Activated CD8-positive, alpha-beta T cell treated with anti-CD3 and anti-CD28 coated beads for 36 hours (primary cell): ENCODE data around the gene IRS1. TPM values are rescaled to one million over a fixed set of nuclear protein-coding genes. Genes with fewer than 3 reads are reported as not detected.
"Not testable (repeated sequence)": the region's sequence is repeated elsewhere in the genome, so short reads cannot be mapped to it uniquely, and the experiment has no call there.

ENCODE experiments used
- ATAC-seq: fragments of 200-7000 bp; cut with Tn5 transposase; one replicate; pipeline ENCODE4 v1.10.0; 2021; ENCODE audit warnings: mild to moderate bottlenecking, moderate library complexity
- CTCF ChIA-PET: fragments of 350-600 bp; sonication (Branson Sonifier 250); formaldehyde crosslinking; loops from one replicate; lab custom pipeline; 2021; ENCODE audit warnings: antibody characterized with exemption; lab: Charles Lee
- POLR2A ChIA-PET: fragments of 350-600 bp; sonication (Branson Sonifier 250); formaldehyde crosslinking; loops from one replicate; lab custom pipeline; 2021; ENCODE audit warnings: antibody characterized with exemption; lab: Charles Lee
- DNase-seq: peaks from one replicate; pipeline ENCODE4 v3.0.0-alpha.2; 2020
- H3K27ac Mint-ChIP-seq: one replicate; pipeline ENCODE4 v1.8.0; 2021; ENCODE audit warnings: mild to moderate bottlenecking, mixed read lengths
- H3K27me3 Mint-ChIP-seq: one replicate; pipeline ENCODE4 v1.8.0; 2021; ENCODE audit warnings: mixed read lengths
- H3K36me3 Mint-ChIP-seq: one replicate; pipeline ENCODE4 v1.8.0; 2021; ENCODE audit warnings: low read depth, mixed read lengths
- H3K4me1 Mint-ChIP-seq: one replicate; pipeline ENCODE4 v1.8.0; 2021; ENCODE audit warnings: low read depth, mixed read lengths
- H3K4me3 Mint-ChIP-seq: one replicate; pipeline ENCODE4 v1.8.0; 2021; ENCODE audit warnings: mild to moderate bottlenecking, moderate library complexity, mixed read lengths
- H3K9me3 Mint-ChIP-seq: one replicate; pipeline ENCODE4 v1.8.0; 2021; ENCODE audit warnings: mixed read lengths
- CTCF ChIP-seq: fragments of 200-600 bp; IDR thresholded peaks from one replicate; pipeline ENCODE4 v1.8.0; 2022; ENCODE audit warnings: antibody characterized with exemption, mild to moderate bottlenecking
- intact Hi-C: fragments of 100-400 bp; cut with micrococcal nuclease; formaldehyde crosslinking; loops from one replicate; pipeline ENCODE4 v1.10.0; 2022
- total RNA-seq, 2 experiments: library from RNA; stranded (reverse); gene quantifications; one replicate each; pipeline ENCODE4 v1.2.3, GENCODE V29; 2021

IRS1 gene
- total RNA-seq, 2 experiments from 2014 or later, result 3.5 to 4.0 TPM

- ChIA-PET CTCF (interaction anchor here (1.0 to 4.5 kb wide), 5 partner anchors 9 to 45 kb away, joined by 3 to 18 read pairs (median 4); partner anchors contain the start of gene IRS1), POLR2A (interaction anchor here (0.7 to 3.1 kb wide), 21 partner anchors 8 to 1893 kb away, joined by 3 to 16 read pairs (median 5); no protein-coding TSS in a partner anchor)
- intact Hi-C loops, result loop anchor here (5.0 kb wide), 2 partner anchors 33 to 147 kb away; no protein-coding TSS in a partner anchor
- Mint-ChIP-seq H3K9me3 (peaks cover 8% of the 10 kb centered on the region), H3K4me1 (peaks cover 47% of the 10 kb centered on the region), H3K27me3 (no peaks in the 10 kb centered on the region), H3K4me3 (peak overlapping the region; percentile 88), H3K27ac (peak overlapping the region; percentile 96), H3K36me3 (peaks cover 54% of the 10 kb centered on the region)
- DNase-seq (peak; percentile 50), ATAC-seq (peak; percentile 9)
- no peak for TF ChIP-seq CTCF
Measured at GRCh38 chr2:226835420-226835795, 35.8 kb upstream of the IRS1 start.

DNA sequence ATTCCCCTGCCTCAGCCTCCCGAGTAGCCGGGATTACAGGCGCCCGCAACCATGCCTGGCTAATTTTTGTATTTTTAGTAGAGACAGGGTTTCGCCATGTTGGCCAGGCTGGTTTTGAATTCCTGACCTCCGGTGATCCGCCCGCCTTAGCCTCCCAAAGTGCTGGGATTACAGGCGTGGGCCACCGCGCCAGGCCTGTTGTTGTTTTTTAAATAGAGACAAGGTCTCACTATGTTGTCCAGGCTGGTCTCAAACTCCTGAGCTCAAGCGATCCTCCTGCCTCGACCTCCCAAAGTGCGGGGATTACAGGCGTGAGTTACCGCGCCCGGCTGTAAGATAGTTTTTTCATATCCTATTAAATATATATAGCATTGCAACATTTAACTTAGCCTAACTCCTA is 35.3 kb upstream of the IRS1 start:
- peaks cover 49% of the 10 kb centered on the region for H3K36me3 Mint-ChIP-seq
- POLR2A ChIA-PET, result interaction anchor here (0.7 to 3.1 kb wide), 19 partner anchors 8 to 1893 kb away, joined by 3 to 16 read pairs (median 6); no protein-coding TSS in a partner anchor
- CTCF ChIA-PET, result interaction anchor here (1.0 to 4.5 kb wide), 5 partner anchors 9 to 44 kb away, joined by 3 to 18 read pairs (median 4); partner anchors contain the start of gene IRS1

GRCh38 chr2:226832061-226832460 is 32.4 kb upstream of the IRS1 start:
- Mint-ChIP-seq H3K9me3 (peaks cover 8% of the 10 kb centered on the region), H3K27me3 (no peaks in the 10 kb centered on the region), H3K4me3 (no peak overlapping the region), H3K4me1 (peaks cover 27% of the 10 kb centered on the region), H3K27ac (peak overlapping the region; percentile 39), H3K36me3 (peaks cover 31% of the 10 kb centered on the region)
- CTCF ChIA-PET, result no interaction called here
- no peak for ATAC-seq
- intact Hi-C loops, result no loop called here
- no peak for DNase-seq
- POLR2A ChIA-PET, result no interaction called here
- no peak for TF ChIP-seq CTCF

More for the DNA sequence above, 35.3 kb upstream of the IRS1 start:
- peak overlapping the region; percentile 96 for H3K27ac Mint-ChIP-seq
- H3K4me1 Mint-ChIP-seq, result peaks cover 43% of the 10 kb centered on the region
- H3K9me3 Mint-ChIP-seq, H3K27me3 Mint-ChIP-seq, DNase-seq, ATAC-seq: not testable (repeated sequence)
- H3K4me3 Mint-ChIP-seq, result peak overlapping the region; percentile 88
- intact Hi-C loops, result loop anchor here (5.0 kb wide), 2 partner anchors 33 to 147 kb away; no protein-coding TSS in a partner anchor

- no peak overlapping the region for H3K27ac Mint-ChIP-seq
- CTCF ChIA-PET, result interaction anchor here (1.2 kb wide), 1 partner anchor 29 kb away, joined by 3 read pairs; no protein-coding TSS in a partner anchor
Measured at GRCh38 chr2:226831266-226831665, 31.6 kb upstream of the IRS1 start.

More at GRCh38 chr2:226831266-226831665, 31.6 kb upstream of the IRS1 start:
- TF ChIP-seq CTCF, result no peak
- DNase-seq, result no peak
- POLR2A ChIA-PET, result no interaction called here
- Mint-ChIP-seq H3K36me3 (peaks cover 31% of the 10 kb centered on the region), H3K4me1 (peaks cover 25% of the 10 kb centered on the region), H3K4me3 (no peak overlapping the region), H3K27me3 (no peaks in the 10 kb centered on the region), H3K9me3 (peaks cover 8% of the 10 kb centered on the region)
- ATAC-seq, result no peak
- intact Hi-C loops, result no loop called here
